ENCODE results near the gene TM7SF3.

TM7SF3 gene

DNA sequence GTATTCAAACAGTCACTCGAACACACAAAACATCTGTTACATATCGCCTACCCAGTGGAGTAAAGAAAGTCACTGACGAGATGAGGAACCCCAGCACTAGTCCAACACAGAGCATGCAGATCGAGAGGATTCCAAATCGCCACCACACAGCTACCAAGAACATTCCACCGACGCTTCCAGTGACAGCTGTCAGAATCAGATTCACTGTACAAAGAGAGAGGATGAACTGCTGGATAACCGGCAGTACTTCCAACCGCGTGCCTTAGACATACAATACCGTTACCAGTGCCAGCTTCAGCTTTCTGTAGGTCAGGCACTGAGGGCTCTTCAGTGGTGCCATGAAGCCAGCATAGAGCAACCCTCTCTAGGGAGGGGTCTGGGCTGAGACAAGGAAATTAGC is 34.5 kb downstream of the TM7SF3 start:
- Histone ChIP-seq H3K9ac (ENCODE audit: low read length) (no peak overlapping the region), H3K9me3 (ENCODE audit: insufficient read depth, low read length) (no peaks in the 10 kb centered on the region), H3K4me2 (ENCODE audit: low read length) (no peak overlapping the region), H2AFZ (ENCODE audit: low read depth, low read length) (no peak overlapping the region), H3K27me3 (ENCODE audit: low read depth, low read length) (no peaks in the 10 kb centered on the region), H3K79me2 (ENCODE audit: low read length) (no peaks in the 10 kb centered on the region), H4K20me1 (ENCODE audit: insufficient read depth, low read length) (no peaks in the 10 kb centered on the region), H3K4me3 (ENCODE audit: low read length) (no peak overlapping the region), H3K4me1 (ENCODE audit: low read length) (no peaks in the 10 kb centered on the region; the same call in 1 of the 2 replicates), H3K36me3 (replicated peaks; ENCODE audit: low read depth, low read length) (peaks cover 10% of the 10 kb centered on the region), H3K27ac (ENCODE audit: low read length) (no peak overlapping the region)
- no peak for TF ChIP-seq EZH2phosphoT487 (IDR thresholded peaks at IDR 0.05; ENCODE audit: low read depth)
- TF ChIP-seq, protein P1, sequence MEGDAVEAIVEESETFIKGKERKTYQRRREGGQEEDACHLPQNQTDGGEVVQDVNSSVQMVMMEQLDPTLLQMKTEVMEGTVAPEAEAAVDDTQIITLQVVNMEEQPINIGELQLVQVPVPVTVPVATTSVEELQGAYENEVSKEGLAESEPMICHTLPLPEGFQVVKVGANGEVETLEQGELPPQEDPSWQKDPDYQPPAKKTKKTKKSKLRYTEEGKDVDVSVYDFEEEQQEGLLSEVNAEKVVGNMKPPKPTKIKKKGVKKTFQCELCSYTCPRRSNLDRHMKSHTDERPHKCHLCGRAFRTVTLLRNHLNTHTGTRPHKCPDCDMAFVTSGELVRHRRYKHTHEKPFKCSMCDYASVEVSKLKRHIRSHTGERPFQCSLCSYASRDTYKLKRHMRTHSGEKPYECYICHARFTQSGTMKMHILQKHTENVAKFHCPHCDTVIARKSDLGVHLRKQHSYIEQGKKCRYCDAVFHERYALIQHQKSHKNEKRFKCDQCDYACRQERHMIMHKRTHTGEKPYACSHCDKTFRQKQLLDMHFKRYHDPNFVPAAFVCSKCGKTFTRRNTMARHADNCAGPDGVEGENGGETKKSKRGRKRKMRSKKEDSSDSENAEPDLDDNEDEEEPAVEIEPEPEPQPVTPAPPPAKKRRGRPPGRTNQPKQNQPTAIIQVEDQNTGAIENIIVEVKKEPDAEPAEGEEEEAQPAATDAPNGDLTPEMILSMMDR (IDR thresholded peaks at IDR 0.05; ENCODE audit: low read depth, low read length): no peak

DNA sequence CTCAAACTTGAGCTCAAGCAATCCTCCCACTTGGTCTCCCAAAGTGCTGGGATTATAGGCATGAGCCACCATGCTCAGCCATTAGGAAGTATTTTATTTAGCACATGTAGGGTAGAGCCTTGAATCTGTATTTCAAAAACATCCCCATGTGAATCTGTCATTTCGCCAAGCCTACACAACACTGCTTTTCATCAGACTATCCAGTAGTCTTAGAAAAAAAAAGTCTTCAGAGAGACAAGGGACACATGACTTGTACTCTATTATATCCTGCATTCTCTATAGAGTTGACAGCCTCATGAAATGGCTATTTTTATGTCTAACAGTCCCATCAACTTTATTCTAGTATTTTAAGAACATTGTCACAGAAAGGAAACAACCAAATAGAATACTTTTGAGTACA is 35.4 kb downstream of the TM7SF3 start:
- peaks cover 10% of the 10 kb centered on the region for H3K36me3 ChIP-seq (replicated peaks; ENCODE audit: low read depth, low read length)
- H4K20me1 ChIP-seq (ENCODE audit: insufficient read depth, low read length): no peaks in the 10 kb centered on the region

DNA sequence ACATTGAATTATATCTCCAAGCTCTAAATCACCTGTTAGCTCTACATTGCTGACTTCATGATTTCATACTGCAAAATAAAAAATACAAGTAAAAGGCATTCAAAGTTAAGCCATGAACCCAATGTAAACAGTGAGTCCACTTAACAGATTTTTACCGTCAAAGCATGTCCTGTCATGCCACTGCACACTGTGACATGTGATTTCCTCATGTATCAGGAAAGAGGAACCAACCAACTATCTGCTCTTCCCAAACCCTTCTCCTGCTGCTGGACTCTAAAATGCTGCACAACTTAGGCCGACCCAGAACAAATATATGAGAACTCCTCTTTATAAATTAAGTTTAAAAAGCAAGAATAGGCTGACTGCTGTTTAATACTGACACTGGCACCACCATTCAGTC is 37.5 kb downstream of the TM7SF3 start:
- Histone ChIP-seq H3K36me3 (replicated peaks; ENCODE audit: low read depth, low read length) (peaks cover 10% of the 10 kb centered on the region), H2AFZ (ENCODE audit: low read depth, low read length) (no peak overlapping the region), H3K27ac (ENCODE audit: low read length) (no peak overlapping the region), H4K20me1 (ENCODE audit: insufficient read depth, low read length) (no peaks in the 10 kb centered on the region), H3K9me3 (ENCODE audit: insufficient read depth, low read length) (no peaks in the 10 kb centered on the region), H3K27me3 (ENCODE audit: low read depth, low read length) (no peaks in the 10 kb centered on the region), H3K4me2 (ENCODE audit: low read length) (no peak overlapping the region), H3K4me1 (ENCODE audit: low read length) (peaks cover 9% of the 10 kb centered on the region), H3K79me2 (ENCODE audit: low read length) (no peaks in the 10 kb centered on the region), H3K9ac (ENCODE audit: low read length) (no peak overlapping the region), H3K4me3 (ENCODE audit: low read length) (no peak overlapping the region)
- TF ChIP-seq EZH2phosphoT487 (IDR thresholded peaks at IDR 0.05; ENCODE audit: low read depth): no peak
- TF ChIP-seq, protein P1 (IDR thresholded peaks at IDR 0.05; ENCODE audit: low read depth, low read length): no peak

More for the DNA sequence above, 35.4 kb downstream of the TM7SF3 start:
- Histone ChIP-seq H2AFZ (ENCODE audit: low read depth, low read length) (no peak overlapping the region), H3K4me2 (ENCODE audit: low read length) (no peak overlapping the region), H3K9ac (ENCODE audit: low read length) (no peak overlapping the region), H3K79me2 (ENCODE audit: low read length) (no peaks in the 10 kb centered on the region), H3K4me3 (ENCODE audit: low read length) (no peak overlapping the region), H3K27ac (ENCODE audit: low read length) (no peak overlapping the region), H3K27me3 (ENCODE audit: low read depth, low read length) (no peaks in the 10 kb centered on the region), H3K9me3 (ENCODE audit: insufficient read depth, low read length) (no peaks in the 10 kb centered on the region), H3K4me1 (ENCODE audit: low read length) (no peaks in the 10 kb centered on the region; the same call in 1 of the 2 replicates)
- TF ChIP-seq, protein P1 (IDR thresholded peaks at IDR 0.05; ENCODE audit: low read depth, low read length): no peak
- no peak for TF ChIP-seq EZH2phosphoT487 (IDR thresholded peaks at IDR 0.05; ENCODE audit: low read depth)

DNA sequence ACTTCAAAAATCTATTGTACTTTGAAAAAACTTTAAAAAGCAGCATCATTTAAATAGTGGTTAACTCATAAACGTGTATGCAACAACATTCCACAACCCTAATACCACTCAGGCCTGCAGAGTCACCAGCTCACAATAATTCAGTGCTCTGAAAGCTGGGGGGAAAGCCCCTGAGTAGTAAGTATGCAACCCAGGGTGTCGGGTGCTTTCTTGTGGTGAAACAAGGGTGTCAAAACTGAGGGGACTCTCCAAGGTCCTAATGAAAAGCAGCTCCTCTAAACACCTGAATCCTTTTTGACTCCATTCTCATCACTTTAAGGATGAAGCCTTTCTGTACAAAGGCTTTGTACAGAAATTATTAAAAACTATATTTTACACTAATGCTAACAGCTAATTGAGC is 42.2 kb downstream of the TM7SF3 start:
- no peak overlapping the region for H3K4me3 ChIP-seq (ENCODE audit: low read length)
- H3K27me3 ChIP-seq (ENCODE audit: low read depth, low read length): no peaks in the 10 kb centered on the region
- H3K79me2 ChIP-seq (ENCODE audit: low read length): no peaks in the 10 kb centered on the region
- H4K20me1 ChIP-seq (ENCODE audit: insufficient read depth, low read length): no peaks in the 10 kb centered on the region
- H2AFZ ChIP-seq (ENCODE audit: low read depth, low read length): no peak overlapping the region
- peaks cover 14% of the 10 kb centered on the region for H3K36me3 ChIP-seq (replicated peaks; ENCODE audit: low read depth, low read length)
- H3K4me2 ChIP-seq (ENCODE audit: low read length): peak overlapping the region; percentile 38
- no peak overlapping the region for H3K9ac ChIP-seq (ENCODE audit: low read length)
- no peaks in the 10 kb centered on the region for H3K9me3 ChIP-seq (ENCODE audit: insufficient read depth, low read length)
- H3K27ac ChIP-seq (ENCODE audit: low read length): no peak overlapping the region
- TF ChIP-seq, protein P1 (IDR thresholded peaks at IDR 0.05; ENCODE audit: low read depth, low read length): no peak
- no peak for TF ChIP-seq EZH2phosphoT487 (IDR thresholded peaks at IDR 0.05; ENCODE audit: low read depth)
- H3K4me1 ChIP-seq (ENCODE audit: low read length): peaks cover 18% of the 10 kb centered on the region
